Measurements from ENCODE around the gene IMPDH1. TPM values are rescaled to one million over a fixed set of nuclear protein-coding genes. Genes with fewer than 3 reads are reported as not detected.

Gene IMPDH1
- total RNA-seq, 4 donors from 2014 or later, result 30.2 to 53.7 (median 41.6) TPM

- Histone ChIP-seq H3K27ac (no peak overlapping the region), H3K4me3 (no peak overlapping the region)
Measured at GRCh38 chr7:128450913-128451312, 41.1 kb upstream of the IMPDH1 start.

GRCh38 chr7:128450409-128450808 lies 40.6 kb upstream of the IMPDH1 start:
- Histone ChIP-seq H3K4me1 (peaks cover 11 to 21% (median 15%) of the 10 kb centered on the region in 3 donors), H3K36me3 (no peaks in the 10 kb centered on the region), H3K4me3 (no peak overlapping the region), H3K27me3 (no peaks in the 10 kb centered on the region), H3K27ac (no peak overlapping the region), H3K9me3 (no peaks in the 10 kb centered on the region)
- DNase-seq, result no peak
- TF ChIP-seq POLR2A (IDR thresholded peaks at IDR 0.05) (no peak), CTCF (IDR thresholded peaks at IDR 0.05) (no peak)
- 55 to 59% methylated on average over 4 of the region's 4 CpGs for WGBS, 2 donors
- intact Hi-C loops (cut with DNase I), result no loop called here

More at GRCh38 chr7:128450913-128451312, 41.1 kb upstream of the IMPDH1 start:
- DNase-seq, result no peak
- intact Hi-C loops (cut with DNase I), result no loop called here
- Histone ChIP-seq H3K36me3 (no peaks in the 10 kb centered on the region), H3K9me3 (no peaks in the 10 kb centered on the region), H3K4me1 (peaks cover 11 to 22% (median 15%) of the 10 kb centered on the region in 3 donors), H3K27me3 (no peaks in the 10 kb centered on the region)
- whole genome bisulfite sequencing, 2 donors, result 86 to 93% methylated on average over 5 of the region's 5 CpGs
- TF ChIP-seq CTCF (IDR thresholded peaks at IDR 0.05) (no peak), POLR2A (IDR thresholded peaks at IDR 0.05) (no peak)

- H3K36me3 ChIP-seq, result no peaks in the 10 kb centered on the region
- H3K27ac ChIP-seq, result no peak overlapping the region
- no peak for DNase-seq
- TF ChIP-seq POLR2A (IDR thresholded peaks at IDR 0.05) (no peak), CTCF (IDR thresholded peaks at IDR 0.05) (no peak)
- WGBS, 2 donors, result 86 to 92% methylated on average over 6 of the region's 6 CpGs
- intact Hi-C loops (cut with DNase I), result no loop called here
- peaks cover 0 to 19% (median 5%) of the 10 kb centered on the region in 3 donors for H3K4me1 ChIP-seq
- no peaks in the 10 kb centered on the region for H3K9me3 ChIP-seq
- no peak overlapping the region for H3K4me3 ChIP-seq
- no peaks in the 10 kb centered on the region for H3K27me3 ChIP-seq
Measured at GRCh38 chr7:128448751-128449302, 39.0 kb upstream of the IMPDH1 start.

GRCh38 chr7:128447941-128448564 lies 38.3 kb upstream of the IMPDH1 start:
- Histone ChIP-seq H3K36me3 (no peaks in the 10 kb centered on the region), H3K27ac (no peak overlapping the region), H3K4me3 (no peak overlapping the region), H3K4me1 (peaks cover 0 to 20% (median 5%) of the 10 kb centered on the region in 3 donors), H3K9me3 (no peaks in the 10 kb centered on the region), H3K27me3 (no peaks in the 10 kb centered on the region)
- WGBS, 2 donors, result 67 to 73% methylated on average over 3 to 4 of the region's 4 CpGs
- no peak for TF ChIP-seq CTCF (IDR thresholded peaks at IDR 0.05)
- TF ChIP-seq POLR2A (IDR thresholded peaks at IDR 0.05), result no peak
- intact Hi-C loops (cut with DNase I), result no loop called here
- no peak for DNase-seq

- Histone ChIP-seq H3K9me3 (no peaks in the 10 kb centered on the region), H3K4me1 (peaks cover 0 to 20% (median 5%) of the 10 kb centered on the region in 3 donors), H3K36me3 (no peaks in the 10 kb centered on the region), H3K27me3 (no peaks in the 10 kb centered on the region), H3K27ac (no peak overlapping the region), H3K4me3 (no peak overlapping the region)
- DNase-seq, result no peak
- TF ChIP-seq POLR2A (IDR thresholded peaks at IDR 0.05), result no peak
- TF ChIP-seq CTCF (IDR thresholded peaks at IDR 0.05), result no peak
- intact Hi-C loops (cut with DNase I), result no loop called here
- 59 to 71% methylated on average over 1 to 5 of the region's 5 CpGs for WGBS, 2 donors
Measured at GRCh38 chr7:128446306-128446705, 36.5 kb upstream of the IMPDH1 start.
